Measurements from ENCODE around the gene SCD. TPM values are rescaled to one million over a fixed set of nuclear protein-coding genes. Genes with fewer than 3 reads are reported as not detected.

SCD gene
- total and polyA plus RNA-seq, 2 of the 13 experiments (the other 11 are each of a cell fraction or from before 2014, with no cell fraction given): 492 to 512 TPM

GRCh38 chr10:100342627-100342972, 4.4 kb upstream of the SCD start:
- no peaks in the 10 kb centered on the region for H4K20me1 ChIP-seq (ENCODE audit: insufficient read depth, low read length)
- H3K27ac ChIP-seq (ENCODE audit: extremely low read length, insufficient read depth, low read length): peak overlapping the region; percentile 77
- no peaks in the 10 kb centered on the region; a peak in 1 of 5 replicates for H3K27me3 ChIP-seq (ENCODE audit: control insufficient read depth in 1 of 2, insufficient read depth in 2 of 2, low read length in 2 of 2)
- H3K4me1 ChIP-seq (ENCODE audit: insufficient read depth, low read length): peaks cover 74% of the 10 kb centered on the region
- ChIA-PET POLR2A (interaction anchor here (0.8 to 12.6 kb wide), 9 partner anchors 8 to 536 kb away, joined by 3 to 287 read pairs (median 4); no protein-coding TSS in a partner anchor), CTCF (ENCODE audit: low intra/inter-chr PET ratio, low total read pairs) (interaction anchor here (0.9 to 10.5 kb wide), 3 partner anchors 29 to 166 kb away, joined by 3 to 297 read pairs (median 4); no protein-coding TSS in a partner anchor)
- ATAC-seq: no peak
- H3K4me2 ChIP-seq (ENCODE audit: low read depth, low read length): peak overlapping the region; percentile 99
- H3K36me3 ChIP-seq (replicated peaks in 1 of 2; ENCODE audit: control insufficient read depth in 1 of 2, insufficient read depth in 2 of 2, low read length in 2 of 2): no peaks in the 10 kb centered on the region
- 26% methylated on average over 7 of the region's 7 CpGs for WGBS (ENCODE audit: low lambda C conversion rate)
- intact Hi-C loops (cut with micrococcal nuclease; ENCODE audit: unreplicated experiment) (loop anchor here (1.0 to 2.0 kb wide), 3 partner anchors 31 to 91 kb away; no protein-coding TSS in a partner anchor), in situ Hi-C loops (cut with HindIII; ENCODE audit: extremely low pct_ligation_motif_present, low pct_unique_long_range_greater_than_20kb) (loop anchor here (5.0 to 25.0 kb wide), 3 partner anchors 90 to 545 kb away; no protein-coding TSS in a partner anchor)
- H3K9me3 ChIP-seq (ENCODE audit: low read length): no peaks in the 10 kb centered on the region
- H3K4me3 ChIP-seq (replicated peaks in 1 of 3; ENCODE audit: insufficient read depth in 1 of 3, low read depth in 2 of 3, low read length in 3 of 3): peak overlapping the region in 2 of 3 experiments; percentile 21 to 72; a peak in 3 of 6 replicates
- DNase-seq (ENCODE audit: low spot score): no peak
- FAIRE-seq: no peak
- BruUV-seq (replicated peaks): no TSS peak
- peak overlapping the region; percentile 74 for H3K9ac ChIP-seq (ENCODE audit: insufficient read depth, low read depth, low read length)
- H2AFZ ChIP-seq (ENCODE audit: low read length): peak overlapping the region; percentile 66
- H3K79me2 ChIP-seq (ENCODE audit: insufficient read depth, low read length): peaks cover 15% of the 10 kb centered on the region
- 0 out of 2 replicates have a peak, but pooled peaks have one; percentile 17 for TF ChIP-seq RBFOX2 (IDR thresholded peaks at IDR 0.05; ENCODE audit: low read depth, low read length)
- no peak for TF ChIP-seq ETV5 (CRISPR knock-in tag; IDR thresholded peaks at IDR 0.05; ENCODE audit: borderline replicate concordance)
- TF ChIP-seq NR2F1 (CRISPR knock-in tag; IDR thresholded peaks at IDR 0.05): no peak
- 0 out of 2 replicates have a peak, but pooled peaks have one; percentile 2 for TF ChIP-seq ZBTB38 (CRISPR knock-in tag; IDR thresholded peaks at IDR 0.05)
- no peak for TF ChIP-seq RAD21 (CRISPR knock-in tag; IDR thresholded peaks at IDR 0.05)
- TF ChIP-seq, protein P1, sequence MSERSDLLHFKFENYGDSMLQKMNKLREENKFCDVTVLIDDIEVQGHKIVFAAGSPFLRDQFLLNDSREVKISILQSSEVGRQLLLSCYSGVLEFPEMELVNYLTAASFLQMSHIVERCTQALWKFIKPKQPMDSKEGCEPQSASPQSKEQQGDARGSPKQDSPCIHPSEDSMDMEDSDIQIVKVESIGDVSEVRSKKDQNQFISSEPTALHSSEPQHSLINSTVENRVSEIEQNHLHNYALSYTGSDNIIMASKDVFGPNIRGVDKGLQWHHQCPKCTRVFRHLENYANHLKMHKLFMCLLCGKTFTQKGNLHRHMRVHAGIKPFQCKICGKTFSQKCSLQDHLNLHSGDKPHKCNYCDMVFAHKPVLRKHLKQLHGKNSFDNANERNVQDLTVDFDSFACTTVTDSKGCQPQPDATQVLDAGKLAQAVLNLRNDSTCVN (CRISPR knock-in tag; IDR thresholded peaks at IDR 0.05; ENCODE audit: borderline replicate concordance): peak; percentile 77; the same call in 1 of the 2 replicates
- TF ChIP-seq POLR2AphosphoS2 (IDR thresholded peaks at IDR 0.05; ENCODE audit: low read depth, low read length): no peak
- TF ChIP-seq BRD4 (CRISPR knock-in tag; IDR thresholded peaks at IDR 0.05): no peak
- TF ChIP-seq, protein P2, sequence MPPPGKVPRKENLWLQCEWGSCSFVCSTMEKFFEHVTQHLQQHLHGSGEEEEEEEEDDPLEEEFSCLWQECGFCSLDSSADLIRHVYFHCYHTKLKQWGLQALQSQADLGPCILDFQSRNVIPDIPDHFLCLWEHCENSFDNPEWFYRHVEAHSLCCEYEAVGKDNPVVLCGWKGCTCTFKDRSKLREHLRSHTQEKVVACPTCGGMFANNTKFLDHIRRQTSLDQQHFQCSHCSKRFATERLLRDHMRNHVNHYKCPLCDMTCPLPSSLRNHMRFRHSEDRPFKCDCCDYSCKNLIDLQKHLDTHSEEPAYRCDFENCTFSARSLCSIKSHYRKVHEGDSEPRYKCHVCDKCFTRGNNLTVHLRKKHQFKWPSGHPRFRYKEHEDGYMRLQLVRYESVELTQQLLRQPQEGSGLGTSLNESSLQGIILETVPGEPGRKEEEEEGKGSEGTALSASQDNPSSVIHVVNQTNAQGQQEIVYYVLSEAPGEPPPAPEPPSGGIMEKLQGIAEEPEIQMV (CRISPR knock-in tag; IDR thresholded peaks at IDR 0.05; ENCODE audit: low read depth): peak; percentile 4; the same call in 1 of the 2 replicates
- TF ChIP-seq IKZF5 (CRISPR knock-in tag; IDR thresholded peaks at IDR 0.05): no peak
- TF ChIP-seq ZNF256 (CRISPR knock-in tag; conservative IDR thresholded peaks at IDR 0.05): no peak
- no peak for TF ChIP-seq FOSL1 (CRISPR knock-in tag; IDR thresholded peaks at IDR 0.05; ENCODE audit: borderline replicate concordance)
- TF ChIP-seq POLR2A (IDR thresholded peaks at IDR 0.05; ENCODE audit: insufficient read depth in 1 of 2, low read depth in 2 of 2, low read length in 2 of 2): no peak
- TF ChIP-seq PRDM4 (CRISPR knock-in tag; IDR thresholded peaks at IDR 0.05; ENCODE audit: borderline replicate concordance): no peak
- no peak for TF ChIP-seq PITX1 (CRISPR knock-in tag; IDR thresholded peaks at IDR 0.05)
- TF ChIP-seq ZNF850 (CRISPR knock-in tag; conservative IDR thresholded peaks at IDR 0.05): no peak
